IMR-90 (cell line): ENCODE measurements around the gene FMC1. TPM values are rescaled to one million over a fixed set of nuclear protein-coding genes. Genes with fewer than 3 reads are reported as not detected.

Experiments used
- ATAC-seq: fragments of 200-7000 bp; cut with Tn5 transposase; 2 replicates; pipeline ENCODE4 v1.9.1; 2020; ENCODE audit warnings: low read depth, mild to moderate bottlenecking, moderate library complexity
- BruUV-seq: library from RNA; stranded (reverse); fragments of 400-500 nt; replicated peaks from 2 replicates; lab custom pipeline; 2021; lab: Mats Ljungman, UMichigan
- CTCF ChIA-PET: fragments of 300-600 bp; formaldehyde crosslinking; extraction: SDS; loops from one replicate; lab custom pipeline; 2021; ENCODE audit warnings: antibody characterized with exemption; lab: Yijun Ruan, JAX
- POLR2A ChIA-PET: fragments of 300-600 bp; sonication (Branson Sonifier 250); formaldehyde crosslinking; loops from one replicate; lab custom pipeline; 2022; ENCODE audit warnings: antibody characterized with exemption; ENCODE audit not compliant: unreplicated experiment; lab: Charles Lee
- DNase-seq: peaks from one replicate; pipeline ENCODE4 v3.0.0; 2013
- H2AFZ ChIP-seq: replicated peaks from 2 replicates; pipeline ENCODE3; 2013; ENCODE audit warnings: low read length, mild to moderate bottlenecking; ENCODE audit not compliant: poor library complexity
- H2AK5ac ChIP-seq: 2 replicates; pipeline ENCODE4 v1.6.1; 2013; ENCODE audit warnings: low read depth, low read length, inconsistent platforms
- H2AK9ac ChIP-seq: replicated peaks from 2 replicates; pipeline ENCODE3; 2013; ENCODE audit warnings: mild to moderate bottlenecking, low read depth, low read length, moderate library complexity; ENCODE audit not compliant: poor library complexity
- H2BK120ac ChIP-seq: 2 replicates; pipeline ENCODE4 v1.6.1; 2013; ENCODE audit warnings: low read depth, low read length, inconsistent platforms
- H2BK15ac ChIP-seq: 3 replicates; pipeline ENCODE4 v1.6.1; 2013; ENCODE audit warnings: low read depth, low read length, inconsistent platforms
- H2BK20ac ChIP-seq: 2 replicates; pipeline ENCODE4 v1.6.1; 2013; ENCODE audit warnings: low read depth, mild to moderate bottlenecking, inconsistent platforms, low read length, moderate library complexity
- H2BK5ac ChIP-seq: 2 replicates; pipeline ENCODE4 v1.6.1; 2013; ENCODE audit warnings: mild to moderate bottlenecking, low read depth, low read length, inconsistent platforms; ENCODE audit not compliant: poor library complexity, severe bottlenecking
- H3K14ac ChIP-seq: replicated peaks from 2 replicates; pipeline ENCODE4 v1.6.1; 2013; ENCODE audit warnings: low read depth, low read length, inconsistent platforms
- H3K18ac ChIP-seq: 2 replicates; pipeline ENCODE4 v1.6.1; 2013; ENCODE audit warnings: low read depth, low read length, control low read depth
- H3K23ac ChIP-seq: 2 replicates; pipeline ENCODE4 v1.6.1; 2013; ENCODE audit warnings: low read depth, low read length, inconsistent platforms
- H3K27ac ChIP-seq: 2 replicates; pipeline ENCODE4 v1.5.1; 2013; ENCODE audit warnings: mild to moderate bottlenecking, control low read depth, low read length; ENCODE audit not compliant: insufficient read depth
- H3K27me3 ChIP-seq: 2 replicates; pipeline ENCODE4 v1.6.1; 2013; ENCODE audit warnings: low read length; ENCODE audit not compliant: control insufficient read depth, insufficient read depth
- H3K36me3 ChIP-seq: 2 replicates; pipeline ENCODE4 v1.6.1; 2013; ENCODE audit warnings: low read length, mixed read lengths; ENCODE audit not compliant: control insufficient read depth, insufficient read depth
- H3K4ac ChIP-seq: 2 replicates; pipeline ENCODE4 v1.6.1; 2013; ENCODE audit warnings: low read depth, low read length, inconsistent platforms
- H3K4me1 ChIP-seq: 2 replicates; pipeline ENCODE4 v1.6.1; 2013; ENCODE audit warnings: low read length, mixed read lengths; ENCODE audit not compliant: control insufficient read depth, insufficient read depth
- H3K4me2 ChIP-seq: 2 replicates; pipeline ENCODE4 v1.6.1; 2013; ENCODE audit warnings: low read depth, mild to moderate bottlenecking, control low read depth, low read length, moderate library complexity
- H3K4me3 ChIP-seq: 2 replicates; pipeline ENCODE4 v1.5.1; 2013; ENCODE audit warnings: low read depth, mild to moderate bottlenecking, control low read depth, low read length, moderate library complexity; ENCODE audit not compliant: insufficient read depth
- H3K56ac ChIP-seq: 2 replicates; pipeline ENCODE4 v1.6.1; 2013; ENCODE audit warnings: low read length, inconsistent platforms; ENCODE audit not compliant: insufficient read depth; ENCODE audit errors: extremely low read depth
- H3K79me1 ChIP-seq, 2 experiments: 2 replicates each; pipeline ENCODE4 v1.6.1; 2013; ENCODE audit warnings: low read length in 2 of 2, inconsistent platforms in 1 of 2, low read depth in 1 of 2
- H3K9ac ChIP-seq: 2 replicates; pipeline ENCODE4 v1.6.1; 2013; ENCODE audit warnings: low read depth, low read length, control low read depth
- H3K9me1 ChIP-seq: 2 replicates; pipeline ENCODE4 v1.6.1; 2013; ENCODE audit warnings: low read length, inconsistent platforms; ENCODE audit not compliant: insufficient read depth
- H3K9me3 ChIP-seq: 2 replicates; pipeline ENCODE4 v1.6.1; 2013; ENCODE audit warnings: low read length; ENCODE audit not compliant: control insufficient read depth, insufficient read depth
- H4K20me1 ChIP-seq: 2 replicates; pipeline ENCODE4 v1.6.1; 2013; ENCODE audit warnings: low read length, inconsistent platforms; ENCODE audit not compliant: insufficient read depth
- H4K5ac ChIP-seq: 2 replicates; pipeline ENCODE4 v1.6.1; 2013; ENCODE audit warnings: mild to moderate bottlenecking, low read depth, low read length, control low read depth
- H4K8ac ChIP-seq, 2 experiments: 2 replicates each; pipeline ENCODE4 v1.6.1; 2013; ENCODE audit warnings: low read depth in 2 of 2, low read length in 2 of 2, control low read depth in 1 of 2, inconsistent platforms in 1 of 2
- H4K91ac ChIP-seq: 2 replicates; pipeline ENCODE4 v1.6.1; 2013; ENCODE audit warnings: low read depth, low read length, inconsistent platforms; ENCODE audit not compliant: insufficient read depth
- BHLHE40 ChIP-seq: fragments of 150-350 bp; IDR thresholded peaks from 2 replicates; pipeline ENCODE4 v1.6.1; 2016; ENCODE audit warnings: mild to moderate bottlenecking, low read depth, low read length
- CEBPB ChIP-seq: IDR thresholded peaks from 2 replicates; pipeline ENCODE4 v1.6.1; 2012; ENCODE audit warnings: low read depth, low read length, improper control_type of control experiment
- CHD1 ChIP-seq: IDR thresholded peaks from 2 replicates; pipeline ENCODE4 v1.6.1; 2012; ENCODE audit warnings: low read depth, low read length, improper control_type of control experiment
- MAFK ChIP-seq: IDR thresholded peaks from 2 replicates; pipeline ENCODE4 v1.6.1; 2012; ENCODE audit warnings: low read depth, low read length, improper control_type of control experiment
- MAZ ChIP-seq: IDR thresholded peaks from 2 replicates; pipeline ENCODE4 v1.6.1; 2012; ENCODE audit warnings: low read depth, mild to moderate bottlenecking, low read length, improper control_type of control experiment, moderate library complexity, borderline replicate concordance
- MXI1 ChIP-seq: IDR thresholded peaks from 2 replicates; pipeline ENCODE4 v1.6.1; 2012; ENCODE audit warnings: low read depth, mild to moderate bottlenecking, low read length, moderate library complexity, borderline replicate concordance
- NFE2L2 ChIP-seq: fragments of 150-350 bp; IDR thresholded peaks from 2 replicates; pipeline ENCODE4 v1.6.1; 2016; ENCODE audit warnings: low read depth, mild to moderate bottlenecking, low read length
- POLR2A ChIP-seq: IDR thresholded peaks from 2 replicates; pipeline ENCODE4 v1.6.1; 2012; ENCODE audit warnings: mild to moderate bottlenecking, low read depth, low read length
- RAD21 ChIP-seq: IDR thresholded peaks from 2 replicates; pipeline ENCODE4 v1.6.1; 2012; ENCODE audit warnings: low read length, improper control_type of control experiment
- RFX5 ChIP-seq: IDR thresholded peaks from 2 replicates; pipeline ENCODE4 v1.8.0; 2012; ENCODE audit warnings: low read depth, mild to moderate bottlenecking, low read length, moderate library complexity
- SMC3 ChIP-seq: fragments of 150-350 bp; IDR thresholded peaks from 2 replicates; pipeline ENCODE4 v1.6.1; 2016; ENCODE audit warnings: low read depth, mild to moderate bottlenecking, antibody characterized with exemption, low read length, moderate library complexity
- WGBS, 2 experiments: methylation state at CpG; one replicate each; pipeline versions ENCODE4 v1.1.5 to v1.1.7; 2013; ENCODE audit warnings: missing lambda C conversion rate in 2 of 2; ENCODE audit not compliant: insufficient read length in 1 of 2; ENCODE audit errors: extremely low coverage in 2 of 2; 5-methylcytosine and 5-hydroxymethylcytosine counted together
- dilution Hi-C: fragments of 300-500 bp; cut with HindIII; formaldehyde crosslinking; loops from one replicate; pipeline ENCODE4 v1.14.3; 2018; ENCODE audit warnings: low sequenced_read_pairs; ENCODE audit not compliant: unreplicated experiment
- in situ Hi-C: fragments of 300-500 bp; cut with MboI; formaldehyde crosslinking; loops from 3 replicates; pipeline ENCODE4 v1.14.3; 2019; ENCODE audit warnings: low sequenced_read_pairs, inconsistent platforms, mixed read lengths
- intact Hi-C: fragments of 100-400 bp; cut with micrococcal nuclease; formaldehyde crosslinking; loops from 2 replicates; pipeline ENCODE4 v1.10.0; 2022
- polyA plus RNA-seq, 3 experiments: library from polyadenylated mRNA; depleted of rRNA; stranded (reverse); fragments of >200 nt; gene quantifications; 2 replicates each; pipeline ENCODE4 v1.2.3, GENCODE V29; 2012; ENCODE audit warnings: low replicate concordance in 1 of 3
- total RNA-seq: library from RNA; depleted of rRNA; stranded (reverse); fragments of >200 nt; gene quantifications from 2 replicates; pipeline ENCODE4 v1.2.3, GENCODE V29; 2012
- TF ChIP-seq, protein P1 (sequence below): conservative IDR thresholded peaks from 2 replicates; pipeline ENCODE4 v1.5.1; 2012; ENCODE audit warnings: mild to moderate bottlenecking, low read depth, low read length, improper control_type of control experiment

FMC1 gene
- total and polyA plus RNA-seq, 2 of the 4 experiments (the other 2 are of a cell fraction) = 6.1 to 11.9 TPM

DNA sequence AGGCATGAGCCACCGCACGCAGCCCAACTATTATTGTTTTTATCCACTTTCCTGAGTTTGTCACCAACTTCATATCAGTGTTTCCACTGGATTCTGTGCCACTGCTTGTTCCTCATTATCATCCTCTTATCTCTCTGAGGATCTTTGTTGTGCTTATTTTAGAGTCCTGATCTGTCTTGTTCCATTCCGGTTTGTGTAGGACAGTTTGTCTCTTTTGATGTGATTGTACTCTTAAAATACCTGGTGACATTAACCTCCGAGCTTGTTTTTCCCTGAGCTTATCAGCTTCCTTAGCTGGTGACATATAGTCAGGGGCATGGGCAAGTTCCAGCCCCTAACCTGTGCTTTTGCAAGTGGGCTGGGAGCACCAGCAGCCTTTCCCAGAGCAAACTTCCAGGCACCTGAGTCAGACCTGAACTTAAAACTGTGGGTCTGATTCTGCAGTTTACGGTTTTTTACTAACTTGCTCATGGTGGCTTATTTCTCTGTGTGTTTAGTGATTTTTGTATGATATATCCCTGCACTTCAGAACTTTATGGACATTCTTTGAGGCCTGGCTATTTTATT lies 23.1 kb upstream of the FMC1 start:
- no peak overlapping the region for H3K56ac ChIP-seq
- no peak overlapping the region for H2AK5ac ChIP-seq
- TF ChIP-seq SMC3 (no peak), BHLHE40 (no peak), RFX5 (no peak), RAD21 (no peak), CEBPB (no peak), POLR2A (no peak), NFE2L2 (no peak), CHD1 (no peak), MXI1 (no peak), MAZ (no peak), MAFK (no peak)
- TF ChIP-seq, protein P1, sequence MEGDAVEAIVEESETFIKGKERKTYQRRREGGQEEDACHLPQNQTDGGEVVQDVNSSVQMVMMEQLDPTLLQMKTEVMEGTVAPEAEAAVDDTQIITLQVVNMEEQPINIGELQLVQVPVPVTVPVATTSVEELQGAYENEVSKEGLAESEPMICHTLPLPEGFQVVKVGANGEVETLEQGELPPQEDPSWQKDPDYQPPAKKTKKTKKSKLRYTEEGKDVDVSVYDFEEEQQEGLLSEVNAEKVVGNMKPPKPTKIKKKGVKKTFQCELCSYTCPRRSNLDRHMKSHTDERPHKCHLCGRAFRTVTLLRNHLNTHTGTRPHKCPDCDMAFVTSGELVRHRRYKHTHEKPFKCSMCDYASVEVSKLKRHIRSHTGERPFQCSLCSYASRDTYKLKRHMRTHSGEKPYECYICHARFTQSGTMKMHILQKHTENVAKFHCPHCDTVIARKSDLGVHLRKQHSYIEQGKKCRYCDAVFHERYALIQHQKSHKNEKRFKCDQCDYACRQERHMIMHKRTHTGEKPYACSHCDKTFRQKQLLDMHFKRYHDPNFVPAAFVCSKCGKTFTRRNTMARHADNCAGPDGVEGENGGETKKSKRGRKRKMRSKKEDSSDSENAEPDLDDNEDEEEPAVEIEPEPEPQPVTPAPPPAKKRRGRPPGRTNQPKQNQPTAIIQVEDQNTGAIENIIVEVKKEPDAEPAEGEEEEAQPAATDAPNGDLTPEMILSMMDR = no peak
- DNase-seq = no peak
- no peaks in the 10 kb centered on the region for H3K9me3 ChIP-seq
- no peak overlapping the region for H2BK5ac ChIP-seq
- no peak overlapping the region for H4K8ac ChIP-seq
- no peak overlapping the region for H2BK120ac ChIP-seq
- H3K4me3 ChIP-seq = no peak overlapping the region
- H3K18ac ChIP-seq = no peak overlapping the region
- no peaks in the 10 kb centered on the region for H3K36me3 ChIP-seq
- 100% methylated on average over 1 of the region's 5 CpGs; no CpG with 5 or more reads in 1 of the 2 experiments for WGBS, 2 experiments
- H2AFZ ChIP-seq = no peak overlapping the region
- H3K79me1 ChIP-seq = no peaks in the 10 kb centered on the region
- no peak overlapping the region for H3K9ac ChIP-seq
- H3K23ac ChIP-seq = no peak overlapping the region
- H3K9me1 ChIP-seq = no peaks in the 10 kb centered on the region
- intact Hi-C loops = no loop called here
- ATAC-seq = no peak
- no peak overlapping the region for H2BK15ac ChIP-seq
- in situ Hi-C loops = no loop called here
- POLR2A ChIA-PET = no interaction called here
- no peak overlapping the region for H4K91ac ChIP-seq
- H2AK9ac ChIP-seq = no peak overlapping the region
- H3K27ac ChIP-seq = no peak overlapping the region
- no peak overlapping the region for H3K14ac ChIP-seq
- H4K5ac ChIP-seq = no peak overlapping the region
- CTCF ChIA-PET = no interaction called here
- no peak overlapping the region for H3K4ac ChIP-seq
- BruUV-seq = no TSS peak
- no peak overlapping the region for H2BK20ac ChIP-seq
- H3K4me1 ChIP-seq = no peaks in the 10 kb centered on the region
- H4K20me1 ChIP-seq = no peaks in the 10 kb centered on the region
- dilution Hi-C loops = no loop called here
- H3K27me3 ChIP-seq = no peaks in the 10 kb centered on the region
- H3K4me2 ChIP-seq = no peak overlapping the region
